Pancreas (tissue), 10 donors: Measurements from ENCODE around the gene CLOCK. TPM values are rescaled to one million over a fixed set of nuclear protein-coding genes. Genes with fewer than 3 reads are reported as not detected.
"Not testable (repeated sequence)": the region's sequence is repeated elsewhere in the genome, so short reads cannot be mapped to it uniquely, and the experiment has no call there.

ENCODE experiments used
- ATAC-seq, 4 donors: fragments of 200-7000 bp; cut with Tn5 transposase; one replicate each; pipeline versions ENCODE4 v1.8.0 to v1.9.1; 2020; ENCODE audit warnings: mild to moderate bottlenecking in 4 of 4, moderate library complexity in 4 of 4
- DNase-seq, 6 donors: peaks; one replicate each; pipeline ENCODE4 v3.0.0-alpha.2; 2020
- FAIRE-seq: peaks from 2 replicates; lab custom pipeline; 2012; peaks lifted over from hg19 to GRCh38; lab: Jason Lieb, UNC
- H3K27ac ChIP-seq, 4 donors: fragments of 200-600 bp; sonication (generic); 1 replicate in 3 of 4; 2 replicates in 1 of 4; pipeline versions ENCODE4 v1.5.0 to v1.8.0; 2020
- H3K27me3 ChIP-seq, 4 donors: fragments of 200-600 bp; one replicate each; pipeline ENCODE4 v1.8.0; 2021
- H3K36me3 ChIP-seq, 3 donors: fragments of 200-600 bp; sonication (generic) in 1 of 3; one replicate each; pipeline versions ENCODE4 v1.5.0 to v1.8.0; 2020 to 2021
- H3K4me1 ChIP-seq, 3 donors: fragments of 200-600 bp; one replicate each; pipeline ENCODE4 v1.8.0; 2021
- H3K4me3 ChIP-seq, 4 donors: fragments of 200-600 bp; sonication (generic) in 2 of 4; one replicate each; pipeline versions ENCODE4 v1.5.0 to v1.8.0; 2020 to 2021
- H3K9me3 ChIP-seq, 4 donors: fragments of 200-600 bp; one replicate each; pipeline ENCODE4 v1.8.0; 2021
- CTCF ChIP-seq, 4 donors: fragments of 200-600 bp; sonication (generic) in 3 of 4; IDR thresholded peaks; one replicate each; pipeline versions ENCODE4 v1.5.0 to v1.8.0; 2021; ENCODE audit warnings: antibody characterized with exemption in 4 of 4
- WGBS, 2 donors: extraction: QIAGEN DNeasy Blood & Tissue Kit; methylation state at CpG; one replicate each; pipeline ENCODE4 v1.1.7; 2013; 5-methylcytosine and 5-hydroxymethylcytosine counted together
- intact Hi-C, 3 donors: fragments of 100-400 bp; cut with DNase I; formaldehyde crosslinking; loops; one replicate each; pipeline versions ENCODE4 v1.11.1 to v1.14.2; 2022
- polyA plus RNA-seq, 2 donors: library from polyadenylated mRNA; stranded (reverse); fragments of 200-250 nt; gene quantifications; one replicate each; pipeline ENCODE4 v1.2.3, GENCODE V29; 2013
- total RNA-seq, 6 donors: library from RNA; stranded (reverse); fragmentation: NEBNext Ultra II Directional in 4 of 6; extraction: Animal tissue kit (Norgen Biotek cat#: 25700) in 4 of 6; gene quantifications; one replicate each; pipeline versions ENCODE4 v1.2.1 to v1.2.4, GENCODE V29; 2021 to 2023
- donor health status: healthy with polysubstance abuse.
- donor health status: DM: no; HTN: no; CAD: no; lungs with moderate emphysema.
- donor health status: DM: no; HTN: no; CAD: no.
- donor health status: control.
- donor health status: control.
- donor health status: Bipolar disorder and iron deficiency.
- donor health status: DM: yes; HTN: yes; CAD: no.
- donor health status: DM: no; HTN: no; CAD: no.
- donor health status: DM: no; HTN: no; CAD: no.
- donor health status: DM: yes; HTN: yes; CAD: no.

CLOCK gene
- total RNA-seq = 10 to 100 TPM in 5 of 6 donors, 1 to 10 TPM in 1; 9.9 to 14.1 (median 12.3) TPM
- 1 to 10 TPM; 2.9 to 4.5 TPM for polyA plus RNA-seq

- 0% methylated on average over 58 to 71 of the region's 71 CpGs for WGBS, 2 donors
- no peaks in the 10 kb centered on the region for H3K9me3 ChIP-seq
- peaks cover 0 to 8% (median 0%) of the 10 kb centered on the region in 3 donors for H3K4me1 ChIP-seq
- no peak for FAIRE-seq
- no peaks in the 10 kb centered on the region for H3K27me3 ChIP-seq
- H3K4me3 ChIP-seq = peak within 1 kb of the TSS; percentile 71 to 94 (median 84)
- H3K36me3 ChIP-seq = no peaks in the 10 kb centered on the region
- ATAC-seq = peak; percentile 83 to 91 (median 86)
- intact Hi-C loops = no loop called here
- H3K27ac ChIP-seq = peak within 1 kb of the TSS; percentile 95 to 98 (median 97)
- peak; percentile 82 to 95 (median 88) for DNase-seq
- TF ChIP-seq CTCF (IDR thresholded peaks at IDR 0.05) = peak; percentile 32 to 47 (median 40)
Observed at GRCh38 chr4:55546756-55547465, at the start of gene CLOCK. Gene CLOCK, minus strand, starts transcription at chr4:55546909. Its CDS starts 64,124 bp downstream, at chr4:55482785.

GRCh38 chr4:55592014-55592413, 45.3 kb upstream of the CLOCK start, which contains the start of gene PDCL2:
Gene PDCL2, minus strand, starts transcription at chr4:55592245. Its CDS starts 136 bp downstream, at chr4:55592109.
- Histone ChIP-seq H3K27ac (no peak within 1 kb of the TSS), H3K4me1 (no peaks in the 10 kb centered on the region), H3K36me3 (no peaks in the 10 kb centered on the region), H3K9me3 (no peaks in the 10 kb centered on the region), H3K4me3 (no peak within 1 kb of the TSS), H3K27me3 (no peaks in the 10 kb centered on the region)
- ATAC-seq (no peak), FAIRE-seq (no peak), DNase-seq (peak in 2 of 6 donors; percentile 30 to 67)
- intact Hi-C loops = no loop called here
- TF ChIP-seq CTCF (IDR thresholded peaks at IDR 0.05) = no peak
- WGBS, 2 donors = 87 to 89% methylated on average over 24 of the region's 24 CpGs

GRCh38 chr4:55588160-55588559, 41.5 kb upstream of the CLOCK start:
- DNase-seq (no peak), ATAC-seq (no peak), FAIRE-seq (no peak)
- Histone ChIP-seq H3K4me3 (no peak overlapping the region), H3K36me3 (no peaks in the 10 kb centered on the region), H3K9me3 (no peaks in the 10 kb centered on the region), H3K4me1 (no peaks in the 10 kb centered on the region), H3K27ac (no peak overlapping the region), H3K27me3 (no peaks in the 10 kb centered on the region)
- TF ChIP-seq CTCF (IDR thresholded peaks at IDR 0.05) = no peak
- intact Hi-C loops = no loop called here
- WGBS, 2 donors = 39 to 54% methylated on average over 2 of the region's 2 CpGs

- WGBS, 2 donors = 88% methylated on average over 2 of the region's 2 CpGs; no CpG with 5 or more reads in 1 of the 2 donors
- intact Hi-C loops, DNase-seq, H3K4me3 ChIP-seq, H3K27me3 ChIP-seq, FAIRE-seq, H3K9me3 ChIP-seq, H3K4me1 ChIP-seq, H3K27ac ChIP-seq, ATAC-seq, H3K36me3 ChIP-seq: not testable (repeated sequence)
Observed at GRCh38 chr4:55582773-55583172, 36.1 kb upstream of the CLOCK start.

- Histone ChIP-seq H3K4me1 (no peaks in the 10 kb centered on the region), H3K36me3 (no peaks in the 10 kb centered on the region), H3K4me3 (no peak overlapping the region), H3K27me3 (no peaks in the 10 kb centered on the region), H3K9me3 (no peaks in the 10 kb centered on the region), H3K27ac (no peak overlapping the region)
- ATAC-seq = no peak
- FAIRE-seq = no peak
- intact Hi-C loops = no loop called here
- no peak for TF ChIP-seq CTCF (IDR thresholded peaks at IDR 0.05)
- no peak for DNase-seq
Observed at GRCh38 chr4:55578341-55579010, 31.8 kb upstream of the CLOCK start.
